NOMO-1 (cell line): ENCODE measurements around the gene SH3RF3.

ENCODE experiments used
- DNase-seq, 2 experiments: peaks; one replicate each; lab custom pipeline; 2025; ENCODE audit not compliant: unreplicated experiment in 2 of 2; lab: John Stamatoyannopoulos, UW

The SH3RF3 gene

GRCh38 chr2:109330056-109330455 is 201.1 kb downstream of the SH3RF3 start:
- DNase-seq = no peak

- DNase-seq = no peak
Measured at GRCh38 chr2:109331081-109331480, 202.1 kb downstream of the SH3RF3 start.

GRCh38 chr2:109331896-109332848 is 203.2 kb downstream of the SH3RF3 start:
- DNase-seq = peak in 1 of 2 experiments; percentile 1

DNA sequence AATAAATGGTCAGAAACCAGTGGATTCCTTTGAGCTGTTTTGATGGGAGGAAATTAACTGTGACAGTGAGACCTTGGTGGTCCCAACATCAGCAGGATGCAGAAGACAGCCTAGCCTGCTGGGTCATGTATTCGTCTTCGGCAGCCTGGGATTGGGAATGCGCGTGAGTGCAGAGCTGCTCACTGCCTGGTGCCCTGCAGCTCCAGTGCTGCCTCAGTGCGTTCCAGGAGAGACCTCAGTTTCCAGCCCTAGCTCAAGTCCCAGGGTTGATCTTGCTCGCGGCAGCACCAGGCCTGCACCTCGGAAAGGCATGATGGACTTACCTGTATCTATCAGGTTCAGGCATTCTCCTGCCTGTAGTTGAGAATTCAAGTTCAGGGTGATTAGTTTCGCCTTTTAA is 203.9 kb downstream of the SH3RF3 start:
- no peak for DNase-seq

DNA sequence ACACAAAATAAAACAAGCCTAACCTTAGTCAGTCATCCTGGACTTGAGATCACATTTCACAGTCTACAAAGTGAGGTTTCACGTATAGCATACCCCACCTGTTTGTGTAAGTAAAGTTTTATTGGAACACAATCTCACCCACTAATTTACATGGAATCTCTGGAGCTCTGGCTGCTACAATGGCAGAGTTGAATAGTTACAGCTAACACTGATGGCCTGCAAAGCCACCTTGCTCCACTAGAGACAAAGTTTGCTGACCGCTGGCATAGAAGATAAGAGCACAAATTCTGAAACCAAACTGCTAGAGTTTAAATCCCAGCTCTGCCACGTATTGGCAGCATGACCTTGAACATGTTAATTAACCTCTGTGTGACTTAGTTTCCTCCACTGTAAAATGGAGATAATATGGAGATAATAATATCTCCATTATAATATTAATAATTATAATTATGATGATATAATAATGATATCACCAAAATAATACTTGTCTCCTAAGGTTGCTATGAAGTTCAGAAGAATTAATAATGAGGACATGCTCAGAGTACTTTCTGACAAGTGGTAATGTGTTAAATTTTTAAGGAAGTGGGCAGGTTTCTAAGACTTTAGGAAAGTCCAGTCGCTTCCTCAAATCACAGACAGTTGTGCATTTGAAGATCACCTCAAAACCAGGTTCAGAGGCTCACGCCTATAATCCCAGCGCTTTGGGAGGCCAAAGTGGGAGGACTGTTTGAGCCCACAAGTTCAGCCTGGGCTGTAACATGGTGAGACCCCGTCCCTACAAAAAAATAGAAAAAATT is 204.6 kb downstream of the SH3RF3 start:
- peak; percentile 23 to 64 for DNase-seq

- DNase-seq = no peak
Measured at GRCh38 chr2:109335631-109336176, 206.7 kb downstream of the SH3RF3 start.

GRCh38 chr2:109336296-109336695 is 207.3 kb downstream of the SH3RF3 start:
- DNase-seq = no peak

DNA sequence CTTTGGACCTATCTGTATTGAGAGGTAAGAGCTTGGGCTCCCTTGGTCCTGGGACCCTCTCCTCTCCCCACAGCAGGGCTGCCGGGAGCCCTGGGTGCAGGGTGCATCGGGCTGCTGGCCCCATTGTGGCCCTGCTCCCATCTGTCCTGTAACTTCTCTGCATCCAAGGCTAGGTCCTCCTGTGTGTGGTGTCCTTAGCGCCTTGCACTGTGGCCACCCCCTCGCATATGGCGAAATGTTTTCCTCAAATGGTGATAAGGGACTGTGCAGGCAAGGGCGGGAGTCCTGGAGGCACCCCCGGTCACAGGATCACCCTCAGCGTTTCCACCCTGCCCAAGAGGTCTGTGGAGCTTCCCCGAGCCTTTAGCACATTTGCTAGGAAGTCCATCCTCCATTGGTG is 208.2 kb downstream of the SH3RF3 start:
- no peak for DNase-seq

DNA sequence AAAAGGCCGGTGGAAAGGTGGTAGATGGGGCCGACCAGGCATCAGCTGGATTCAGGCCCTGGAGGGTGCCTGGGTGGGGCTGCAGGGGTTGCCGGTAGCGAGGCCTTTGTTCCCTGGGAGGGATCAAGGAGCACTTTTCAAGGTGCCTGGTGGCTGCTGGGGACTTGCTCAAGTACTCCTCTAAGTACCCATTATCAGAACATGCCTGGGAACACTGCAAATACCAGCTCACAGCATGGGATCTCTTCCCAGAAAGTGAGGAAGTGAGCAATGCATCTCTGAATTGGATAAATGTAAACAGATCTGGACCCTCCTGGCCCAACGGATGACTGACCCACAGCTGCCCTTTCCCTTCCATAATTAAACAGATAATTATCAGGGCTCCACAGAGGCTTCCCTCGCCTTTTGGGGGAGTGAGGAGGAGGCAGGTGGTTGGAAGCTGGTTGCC is 210.5 kb downstream of the SH3RF3 start:
- DNase-seq = no peak

- DNase-seq = no peak
Measured at GRCh38 chr2:109340381-109340780, 211.4 kb downstream of the SH3RF3 start.

GRCh38 chr2:109341355-109342255 is 212.6 kb downstream of the SH3RF3 start:
- DNase-seq = no peak

DNA sequence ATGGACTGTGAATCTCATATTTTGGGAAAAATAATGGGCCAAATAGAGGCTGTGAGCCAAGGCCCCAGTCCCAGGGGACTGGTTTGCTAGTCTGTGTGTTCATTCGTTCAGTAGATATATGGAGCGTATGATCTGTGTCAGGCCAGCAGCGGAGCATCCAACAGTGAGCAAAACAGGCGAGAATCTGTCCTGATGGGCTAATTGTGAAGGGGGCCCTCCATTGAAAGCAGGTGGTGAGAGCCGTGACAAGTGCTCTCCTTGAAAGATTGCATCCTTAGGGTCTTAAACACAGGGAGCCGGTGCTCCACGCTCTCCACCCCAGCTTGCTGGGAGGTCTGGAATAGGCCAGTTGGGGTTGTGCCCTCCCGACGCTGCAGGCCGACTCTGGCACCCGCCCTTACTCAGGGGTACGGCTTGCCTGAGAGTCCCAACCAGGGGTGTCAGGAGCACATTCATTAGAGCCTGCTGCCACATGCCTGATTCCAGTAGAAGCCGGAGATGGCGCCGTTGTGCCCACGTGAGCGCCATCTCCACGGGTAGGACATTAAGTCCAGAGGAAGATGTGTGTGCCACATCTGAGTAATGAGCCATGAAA is 213.3 kb downstream of the SH3RF3 start:
- no peak for DNase-seq

- DNase-seq = no peak
Measured at GRCh38 chr2:109342930-109343329, 213.9 kb downstream of the SH3RF3 start.

DNA sequence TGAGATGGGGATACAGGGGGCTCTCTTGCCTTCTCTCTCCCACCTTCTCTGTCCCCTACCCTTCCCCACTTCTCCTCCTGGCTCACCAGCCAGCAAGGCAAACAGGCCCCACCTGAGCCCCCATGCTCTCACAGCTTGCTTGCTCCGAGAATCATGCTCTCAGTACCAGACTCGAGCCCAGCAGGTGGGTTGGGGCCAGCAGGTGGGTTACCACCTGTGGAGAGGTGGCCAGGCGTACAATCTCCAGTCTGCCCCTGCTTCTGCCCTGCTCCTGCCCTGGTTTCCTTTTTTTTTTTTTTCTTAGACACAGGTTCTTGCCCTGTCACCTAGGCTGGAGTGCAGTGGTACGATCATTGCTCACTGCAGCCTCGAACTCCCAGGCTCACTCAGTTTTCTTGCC is 214.5 kb downstream of the SH3RF3 start:
- DNase-seq = no peak

DNA sequence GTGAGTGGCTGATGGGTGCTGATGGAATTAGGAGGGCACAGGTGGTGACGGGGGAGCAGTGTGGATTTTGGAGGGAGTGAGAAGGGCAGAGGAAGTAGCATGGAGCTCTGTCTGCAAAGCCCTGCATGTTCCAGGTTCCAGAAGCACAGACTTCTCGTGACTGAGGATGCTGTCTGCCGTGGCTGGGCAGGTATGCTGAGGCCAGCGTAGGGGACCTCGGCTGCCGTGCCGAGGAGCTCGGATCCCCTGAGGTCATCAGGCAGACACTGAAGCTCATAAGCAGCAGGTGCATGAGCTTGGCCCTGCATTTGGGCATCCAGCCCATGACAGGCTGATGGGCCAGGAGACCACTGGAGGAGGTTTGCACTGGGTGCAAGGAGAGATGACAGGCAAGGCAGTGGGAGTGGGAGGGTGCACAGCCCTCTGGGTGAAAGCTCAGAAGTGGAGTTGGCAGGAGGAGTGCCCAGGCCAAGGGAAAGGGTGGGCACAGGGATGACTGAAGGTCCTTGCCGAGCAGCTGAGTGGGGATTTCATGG is 215.3 kb downstream of the SH3RF3 start:
- DNase-seq = no peak

- no peak for DNase-seq
Measured at GRCh38 chr2:109345091-109345490, 216.1 kb downstream of the SH3RF3 start.

DNA sequence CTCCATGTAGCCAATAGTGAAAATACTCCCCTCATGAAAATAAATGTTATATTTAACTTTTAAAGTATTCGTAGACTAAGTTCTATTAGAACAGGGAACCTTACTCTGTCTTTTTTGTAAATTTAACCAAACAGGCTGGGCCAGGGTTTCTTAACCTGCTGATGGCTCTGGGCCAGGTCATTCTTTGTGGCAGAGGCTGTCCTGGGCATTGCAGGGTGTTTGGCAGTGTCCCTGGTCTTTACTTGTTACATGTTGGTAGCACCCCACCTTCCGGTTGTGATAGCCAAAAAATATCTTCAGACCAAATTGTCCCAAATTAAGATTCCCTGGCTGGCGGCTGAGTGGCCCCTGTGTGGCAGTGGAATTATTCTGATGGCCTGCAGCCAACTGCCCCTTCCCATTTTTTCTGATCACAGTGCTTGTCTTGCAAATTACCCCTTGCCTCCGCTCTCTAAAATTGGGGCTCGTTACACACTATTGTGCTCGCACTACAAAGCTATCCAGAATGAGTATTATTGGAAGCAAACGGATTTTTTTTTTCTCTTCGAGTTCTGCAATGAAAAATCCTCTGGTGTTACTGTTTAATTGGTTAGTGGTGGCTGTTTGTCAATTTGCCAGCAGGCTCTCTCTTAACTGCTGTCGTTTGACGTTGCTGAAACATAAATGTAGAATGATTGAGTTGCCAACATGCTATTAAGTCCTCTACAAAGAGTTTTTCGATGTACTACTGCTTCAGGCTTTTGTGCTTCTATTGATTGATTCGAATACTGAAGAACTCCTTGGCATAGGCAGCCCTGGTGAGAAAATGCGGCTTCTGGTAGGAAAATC is 216.9 kb downstream of the SH3RF3 start:
- DNase-seq = no peak

DNA sequence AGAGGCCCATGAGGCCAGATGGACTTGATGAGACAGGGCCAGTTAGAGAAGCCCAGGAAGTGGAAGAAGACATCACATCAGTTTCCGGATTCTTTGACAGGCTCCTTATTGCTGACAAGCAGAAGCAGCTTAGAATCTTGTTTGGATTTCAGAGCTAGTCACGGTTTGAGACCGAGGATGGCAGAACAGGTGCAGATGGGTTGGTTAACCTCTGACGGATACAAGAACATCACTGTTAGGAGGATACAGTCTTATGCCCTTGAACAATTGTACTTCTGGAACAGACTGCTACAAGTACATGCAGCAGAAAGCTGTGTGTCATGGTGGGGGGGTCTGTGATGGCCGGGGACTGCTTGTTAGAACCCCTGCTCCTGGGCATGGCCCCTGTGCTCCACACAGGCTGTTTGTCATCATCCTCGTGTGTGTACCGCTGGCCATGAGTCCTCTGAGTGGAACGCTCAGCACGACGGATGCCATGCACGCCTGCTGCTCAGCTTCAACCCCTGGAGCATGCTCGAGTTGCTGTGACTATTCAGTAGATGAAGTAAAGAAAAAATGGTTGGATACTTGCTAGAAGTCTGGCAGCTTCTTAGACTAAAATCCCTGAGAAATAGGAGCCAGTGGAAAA is 217.7 kb downstream of the SH3RF3 start:
- no peak for DNase-seq
